ENCODE data around the gene ERH.

ERH gene

DNA sequence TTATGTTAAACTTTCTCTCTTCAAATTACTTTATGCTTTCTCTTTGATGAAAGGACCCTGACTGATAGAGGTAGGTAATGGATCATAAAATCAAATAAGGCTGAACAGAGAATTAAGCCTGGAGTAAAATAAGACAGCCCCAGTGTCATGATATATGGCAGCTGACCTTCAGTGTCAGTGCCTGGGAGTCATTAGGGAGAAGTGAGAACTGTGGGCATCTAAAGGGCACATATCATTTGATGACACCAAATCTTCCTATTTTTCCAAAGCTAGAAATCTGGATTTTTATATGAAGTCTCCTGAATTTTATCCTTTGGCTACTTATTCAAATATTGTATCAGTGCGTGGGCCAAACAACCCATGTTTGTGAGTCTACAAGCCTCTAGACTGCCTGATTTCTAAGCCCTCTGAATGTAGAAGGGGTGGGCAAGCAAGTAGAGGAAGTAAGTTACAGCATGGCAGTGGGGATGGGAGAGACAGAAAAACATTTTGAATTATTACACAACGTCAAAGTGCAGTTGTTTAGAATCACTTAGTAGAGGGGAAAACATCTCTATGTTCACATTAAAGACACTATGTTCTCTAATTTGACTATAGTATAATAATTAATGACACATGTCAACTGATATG, 10.3 kb upstream of the ERH start:
- DNase-seq (ENCODE audit: low read depth), result no peak
- no peak overlapping the region for H3K4me3 ChIP-seq (ENCODE audit: low read length)
- TF ChIP-seq, protein P1, sequence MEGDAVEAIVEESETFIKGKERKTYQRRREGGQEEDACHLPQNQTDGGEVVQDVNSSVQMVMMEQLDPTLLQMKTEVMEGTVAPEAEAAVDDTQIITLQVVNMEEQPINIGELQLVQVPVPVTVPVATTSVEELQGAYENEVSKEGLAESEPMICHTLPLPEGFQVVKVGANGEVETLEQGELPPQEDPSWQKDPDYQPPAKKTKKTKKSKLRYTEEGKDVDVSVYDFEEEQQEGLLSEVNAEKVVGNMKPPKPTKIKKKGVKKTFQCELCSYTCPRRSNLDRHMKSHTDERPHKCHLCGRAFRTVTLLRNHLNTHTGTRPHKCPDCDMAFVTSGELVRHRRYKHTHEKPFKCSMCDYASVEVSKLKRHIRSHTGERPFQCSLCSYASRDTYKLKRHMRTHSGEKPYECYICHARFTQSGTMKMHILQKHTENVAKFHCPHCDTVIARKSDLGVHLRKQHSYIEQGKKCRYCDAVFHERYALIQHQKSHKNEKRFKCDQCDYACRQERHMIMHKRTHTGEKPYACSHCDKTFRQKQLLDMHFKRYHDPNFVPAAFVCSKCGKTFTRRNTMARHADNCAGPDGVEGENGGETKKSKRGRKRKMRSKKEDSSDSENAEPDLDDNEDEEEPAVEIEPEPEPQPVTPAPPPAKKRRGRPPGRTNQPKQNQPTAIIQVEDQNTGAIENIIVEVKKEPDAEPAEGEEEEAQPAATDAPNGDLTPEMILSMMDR (conservative IDR thresholded peaks at IDR 0.05; ENCODE audit: low read length), result no peak

DNA sequence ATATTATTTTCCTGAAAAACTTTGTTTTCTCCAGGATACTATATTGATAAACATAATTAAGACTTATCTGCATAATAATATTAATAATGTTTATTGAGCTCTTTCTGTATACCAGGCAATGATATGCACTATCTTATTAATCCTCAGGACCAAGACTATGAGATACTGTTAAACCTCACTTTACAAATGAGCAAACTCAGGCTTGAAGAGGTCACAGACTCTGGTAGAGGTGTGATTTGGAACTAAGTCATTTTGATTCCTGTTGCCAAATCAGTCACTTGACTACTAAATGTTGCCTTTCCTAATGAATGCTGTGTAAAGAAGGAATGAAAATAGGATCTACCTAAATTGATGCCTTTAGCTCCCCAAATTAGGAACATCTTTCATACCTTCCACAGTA, 7.7 kb upstream of the ERH start:
- H3K4me3 ChIP-seq (ENCODE audit: low read length), result no peak overlapping the region
- DNase-seq (ENCODE audit: low read depth), result no peak
- TF ChIP-seq, protein P1 (conservative IDR thresholded peaks at IDR 0.05; ENCODE audit: low read length), result no peak

DNA sequence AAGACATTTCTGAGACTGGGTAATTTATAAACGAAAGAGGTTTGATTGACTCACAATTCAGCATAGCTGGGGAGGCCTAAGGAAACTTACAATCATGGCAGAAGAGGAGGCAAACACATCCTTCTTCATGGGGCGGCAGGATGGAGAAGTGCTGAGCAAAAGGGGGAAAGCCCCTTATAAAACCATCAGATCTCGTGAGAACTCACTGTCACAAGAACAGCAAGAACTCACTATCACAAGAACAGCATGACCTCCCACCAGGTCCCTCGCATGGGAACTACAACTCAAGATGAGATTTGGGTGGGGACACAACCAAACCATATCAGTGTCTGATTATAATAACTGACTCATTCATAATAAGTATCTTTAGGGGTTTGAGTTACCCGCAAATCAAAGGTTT, 6.8 kb upstream of the ERH start:
- no peak for DNase-seq (ENCODE audit: low read depth)
- H3K4me3 ChIP-seq (ENCODE audit: low read length), result no peak overlapping the region
- TF ChIP-seq, protein P1 (conservative IDR thresholded peaks at IDR 0.05; ENCODE audit: low read length), result no peak

DNA sequence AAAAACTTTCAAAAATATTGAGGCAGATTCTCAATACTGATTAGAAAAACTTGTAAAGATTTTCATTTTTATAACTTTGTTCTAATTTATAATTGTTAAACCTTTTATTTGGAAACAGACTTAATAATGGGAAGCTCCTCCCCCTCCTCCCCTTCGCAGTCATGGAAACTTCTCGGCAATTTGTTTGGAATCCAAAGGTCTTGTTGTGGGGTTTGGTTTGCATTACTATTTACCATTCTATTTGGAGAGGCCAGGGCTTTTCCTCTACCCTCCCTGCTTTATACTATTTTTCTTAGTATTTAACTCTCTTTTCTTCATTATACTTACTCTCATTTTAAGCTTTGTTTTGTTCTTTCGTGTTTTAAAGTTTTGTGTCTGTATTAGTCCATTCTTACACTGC, 6.4 kb upstream of the ERH start:
- TF ChIP-seq, protein P1 (conservative IDR thresholded peaks at IDR 0.05; ENCODE audit: low read length), result no peak
- no peak overlapping the region for H3K4me3 ChIP-seq (ENCODE audit: low read length)
- DNase-seq (ENCODE audit: low read depth), result no peak

DNA sequence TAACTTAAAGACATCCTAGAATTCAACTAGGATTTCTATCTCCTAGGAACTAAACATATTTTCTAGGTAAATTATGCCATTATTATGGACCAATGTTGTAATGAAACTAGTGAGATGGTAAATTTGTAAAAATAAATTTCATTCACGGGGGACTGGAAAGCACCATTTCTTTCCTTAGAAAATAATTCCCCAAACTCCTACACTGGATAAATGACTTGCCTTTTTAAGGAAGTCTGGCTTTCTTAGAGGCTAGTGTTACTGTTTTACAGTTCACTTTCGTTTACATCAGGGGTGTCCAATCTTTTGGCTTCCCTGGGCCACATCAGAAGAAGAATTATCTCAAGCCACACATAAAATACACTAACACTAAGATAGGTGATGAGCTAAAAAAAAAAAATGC, 3.7 kb upstream of the ERH start:
- no peak overlapping the region for H3K4me3 ChIP-seq (ENCODE audit: low read length)
- DNase-seq (ENCODE audit: low read depth), result no peak
- TF ChIP-seq, protein P1 (conservative IDR thresholded peaks at IDR 0.05; ENCODE audit: low read length), result no peak

DNA sequence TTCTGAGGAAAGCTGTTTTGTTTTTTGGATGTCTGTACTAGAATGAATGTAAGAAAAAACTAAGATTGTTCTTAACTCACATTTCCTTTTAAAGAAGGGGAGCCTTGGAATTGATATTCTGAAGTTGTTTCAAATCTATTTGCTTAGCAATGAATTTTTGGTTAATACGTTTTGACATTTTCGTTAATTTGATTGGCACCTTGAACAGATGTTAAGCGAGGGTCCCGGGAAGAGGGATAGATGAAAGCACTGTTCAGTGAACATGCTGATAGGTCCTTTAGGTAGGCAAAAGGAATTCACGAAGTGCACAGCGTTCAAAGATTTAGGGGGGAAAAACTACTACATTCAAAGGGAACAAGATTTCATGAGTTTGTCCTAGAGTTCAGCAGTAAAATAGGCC, 2.1 kb upstream of the ERH start:
- peak overlapping the region; percentile 81 for H3K4me3 ChIP-seq (ENCODE audit: low read length)
- TF ChIP-seq, protein P1 (conservative IDR thresholded peaks at IDR 0.05; ENCODE audit: low read length), result no peak
- DNase-seq (ENCODE audit: low read depth), result no peak

DNA sequence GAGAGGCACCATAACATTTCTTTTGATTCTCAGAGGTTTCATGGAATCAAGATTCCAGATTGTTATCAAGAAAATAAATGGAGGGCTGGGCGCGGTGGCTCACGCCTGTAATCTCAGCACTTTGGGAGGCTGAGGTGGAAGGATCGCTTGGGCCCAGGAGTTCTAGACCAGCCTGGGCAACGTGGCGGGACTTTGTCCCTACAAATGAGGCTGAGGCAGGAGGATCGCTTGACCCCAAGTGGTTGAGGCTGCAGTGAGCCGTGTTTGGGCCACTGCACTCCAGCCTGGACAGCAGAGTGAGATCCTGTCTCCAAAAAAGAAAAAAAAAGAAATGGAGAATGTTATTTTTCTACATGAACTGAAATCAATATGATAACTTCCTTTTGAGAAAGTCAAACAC, 1.7 kb upstream of the ERH start:
- DNase-seq (ENCODE audit: low read depth), result no peak
- TF ChIP-seq, protein P1 (conservative IDR thresholded peaks at IDR 0.05; ENCODE audit: low read length), result no peak
- H3K4me3 ChIP-seq (ENCODE audit: low read length), result peak overlapping the region; percentile 81

Measured in AG10803 (cell line).